CD14-positive monocyte (primary cell): ENCODE data around the gene ATXN1. TPM values are rescaled to one million over a fixed set of nuclear protein-coding genes. Genes with fewer than 3 reads are reported as not detected.

Source experiments
- DNase-seq, 3 donors: peaks; one replicate each; pipeline ENCODE4 v3.0.0-alpha.2; 2011 to 2022
- H2AFZ ChIP-seq: 2 replicates; pipeline ENCODE4 v1.6.0; 2012; ENCODE audit warnings: mild to moderate bottlenecking, low read depth, low read length, inconsistent platforms; ENCODE audit not compliant: insufficient read depth, poor library complexity, severe bottlenecking
- H3K27ac ChIP-seq, 2 donors: 1 replicate in 1 of 2; 2 replicates in 1 of 2; pipeline ENCODE4 v1.5.1; 2012 to 2013; ENCODE audit warnings: low read length in 2 of 2, control low read depth in 1 of 2, inconsistent platforms in 1 of 2, low read depth in 1 of 2, mild to moderate bottlenecking in 1 of 2
- H3K27me3 ChIP-seq, 2 donors: one replicate each; pipeline versions ENCODE4 v1.6.0 to v1.6.1; 2011 to 2013; ENCODE audit warnings: low read length in 2 of 2; ENCODE audit not compliant: control insufficient read depth in 2 of 2, insufficient read depth in 2 of 2
- H3K36me3 ChIP-seq, 2 donors: replicated peaks in 1 of 2; 1 replicate in 1 of 2; 2 replicates in 1 of 2; pipeline versions ENCODE4 v1.5.1 to v1.6.1; 2012 to 2013; ENCODE audit warnings: low read length in 2 of 2, control low read depth in 1 of 2, inconsistent platforms in 1 of 2, mild to moderate bottlenecking in 1 of 2; ENCODE audit not compliant: insufficient read depth in 2 of 2, control insufficient read depth in 1 of 2
- H3K4me1 ChIP-seq, 2 donors: 1 replicate in 1 of 2; 2 replicates in 1 of 2; pipeline versions ENCODE4 v1.5.1 to v1.6.1; 2012 to 2013; ENCODE audit warnings: low read length in 2 of 2, control low read depth in 1 of 2, inconsistent platforms in 1 of 2, mild to moderate bottlenecking in 1 of 2, moderate library complexity in 1 of 2; ENCODE audit not compliant: insufficient read depth in 2 of 2, control insufficient read depth in 1 of 2
- H3K4me2 ChIP-seq: replicated peaks from 2 replicates; pipeline ENCODE3; 2012; ENCODE audit warnings: low read length, moderate library complexity, mild to moderate bottlenecking; ENCODE audit not compliant: poor library complexity, severe bottlenecking; ENCODE audit errors: extremely low read depth
- H3K4me3 ChIP-seq, 3 experiments: fragments of 200-600 bp in 1 of 3; sonication (generic) in 1 of 3; replicated peaks in 1 of 3; 1 replicate in 2 of 3; 2 replicates in 1 of 3; pipeline ENCODE4 v1.5.1; 2011 to 2013; ENCODE audit warnings: low read length in 3 of 3, mild to moderate bottlenecking in 3 of 3, control low read depth in 2 of 3, low read depth in 2 of 3, inconsistent platforms in 1 of 3, moderate library complexity in 1 of 3
- H3K79me2 ChIP-seq: 2 replicates; pipeline ENCODE4 v1.6.0; 2012; ENCODE audit warnings: mild to moderate bottlenecking, control low read depth, inconsistent platforms, low read length, moderate library complexity; ENCODE audit not compliant: insufficient read depth
- H3K9ac ChIP-seq: 2 replicates; pipeline ENCODE4 v1.6.0; 2017; ENCODE audit warnings: low read length, mild to moderate bottlenecking; ENCODE audit not compliant: insufficient read depth, poor library complexity, severe bottlenecking
- H3K9me3 ChIP-seq, 2 donors: replicated peaks in 1 of 2; 1 replicate in 1 of 2; 2 replicates in 1 of 2; pipeline versions ENCODE4 v1.5.1 to v1.6.1; 2012 to 2013; ENCODE audit warnings: low read length in 2 of 2, control low read depth in 1 of 2; ENCODE audit not compliant: control insufficient read depth in 1 of 2, insufficient read depth in 1 of 2
- H4K20me1 ChIP-seq: 2 replicates; pipeline ENCODE4 v1.6.0; 2012; ENCODE audit warnings: mild to moderate bottlenecking, low read length, control low read depth, moderate library complexity; ENCODE audit not compliant: insufficient read depth
- H3K27ac Mint-ChIP-seq, 7 donors: one replicate each; pipeline ENCODE4 v1.8.0; 2020; ENCODE audit warnings: mild to moderate bottlenecking in 7 of 7, mixed read lengths in 7 of 7, moderate library complexity in 6 of 7, inconsistent platforms in 2 of 7
- H3K27me3 Mint-ChIP-seq, 3 donors: one replicate each; pipeline ENCODE4 v1.8.0; 2021 to 2022; ENCODE audit warnings: low read depth in 3 of 3, mild to moderate bottlenecking in 3 of 3, mixed read lengths in 3 of 3, moderate library complexity in 3 of 3, inconsistent platforms in 1 of 3
- H3K36me3 Mint-ChIP-seq, 2 donors: one replicate each; pipeline ENCODE4 v1.8.0; 2020; ENCODE audit warnings: mixed read lengths in 2 of 2, inconsistent platforms in 1 of 2, mild to moderate bottlenecking in 1 of 2
- H3K4me1 Mint-ChIP-seq: one replicate; pipeline ENCODE4 v1.8.0; 2020; ENCODE audit warnings: mild to moderate bottlenecking, mixed read lengths
- H3K4me3 Mint-ChIP-seq, 2 donors: one replicate each; pipeline ENCODE4 v1.8.0; 2020; ENCODE audit warnings: mild to moderate bottlenecking in 2 of 2, mixed read lengths in 2 of 2, moderate library complexity in 1 of 2
- H3K9me3 Mint-ChIP-seq, 7 donors: one replicate each; pipeline ENCODE4 v1.8.0; 2020 to 2022; ENCODE audit warnings: mixed read lengths in 7 of 7, mild to moderate bottlenecking in 6 of 7, moderate library complexity in 6 of 7, inconsistent platforms in 2 of 7
- CTCF ChIP-seq: fragments of 200-600 bp; IDR thresholded peaks from one replicate; pipeline ENCODE4 v1.8.0; 2022; ENCODE audit warnings: antibody characterized with exemption, mild to moderate bottlenecking
- WGBS: methylation state at CpG from one replicate; pipeline ENCODE4 v1.1.5; 2013; ENCODE audit warnings: missing lambda C conversion rate; ENCODE audit not compliant: insufficient coverage; 5-methylcytosine and 5-hydroxymethylcytosine counted together
- intact Hi-C, 2 donors: fragments of 100-400 bp; cut with micrococcal nuclease; formaldehyde crosslinking; loops; one replicate each; pipeline versions ENCODE4 v1.15.0 to v1.15.1; 2023
- polyA plus RNA-seq, 3 donors: library from polyadenylated mRNA; depleted of rRNA in 1 of 3; unstranded in 2 of 3; stranded (reverse) in 1 of 3; fragments of 300-500 nt in 2 of 3; fragments of >200 nt in 1 of 3; fragmentation: Illumina TruSeq in 2 of 3; gene quantifications; 1 replicate in 2 of 3; 2 replicates in 1 of 3; pipeline ENCODE4 v1.2.3, GENCODE V29; 2012 to 2021

ATXN1 gene
- polyA plus RNA-seq, 3 donors, result 8.8 to 19.1 (median 10.9) TPM

GRCh38 chr6:16477367-16478149 lies 283.7 kb downstream of the ATXN1 start:
- Histone ChIP-seq H3K27me3 (no peaks in the 10 kb centered on the region), H3K4me1 (no peaks in the 10 kb centered on the region), H3K79me2 (no peaks in the 10 kb centered on the region), H3K36me3 (peaks cover 0 to 58% of the 10 kb centered on the region in 2 donors), H4K20me1 (peaks cover 6% of the 10 kb centered on the region), H3K9me3 (peaks cover 0 to under 1% of the 10 kb centered on the region in 2 donors), H2AFZ (no peak overlapping the region), H3K9ac (no peak overlapping the region), H3K4me2 (no peak overlapping the region), H3K4me3 (no peak overlapping the region), H3K27ac (no peak overlapping the region)
- no peak for TF ChIP-seq CTCF
- Mint-ChIP-seq H3K27ac (no peak overlapping the region), H3K9me3 (peaks cover 0 to 5% (median 2%) of the 10 kb centered on the region in 7 donors), H3K27me3 (peaks cover 0 to 1% (median 0%) of the 10 kb centered on the region in 3 donors), H3K4me1 (no peaks in the 10 kb centered on the region), H3K36me3 (peaks cover 47 to 59% of the 10 kb centered on the region in 2 donors), H3K4me3 (no peak overlapping the region)
- no peak for DNase-seq
- 100% methylated on average over 7 of the region's 12 CpGs for WGBS
- intact Hi-C loops, result no loop called here

- H3K4me3 Mint-ChIP-seq, result no peak overlapping the region
Measured at GRCh38 chr6:16476861-16477260, 284.4 kb downstream of the ATXN1 start.

More at GRCh38 chr6:16476861-16477260, 284.4 kb downstream of the ATXN1 start:
- H3K4me2 ChIP-seq, result no peak overlapping the region
- H3K27ac ChIP-seq, result no peak overlapping the region
- H3K79me2 ChIP-seq, result no peaks in the 10 kb centered on the region
- WGBS, result 73% methylated on average over 4 of the region's 7 CpGs
- peaks cover 0 to 55% of the 10 kb centered on the region in 2 donors for H3K36me3 ChIP-seq
- H3K9me3 Mint-ChIP-seq, result peaks cover 0 to 2% (median 2%) of the 10 kb centered on the region in 7 donors
- no peaks in the 10 kb centered on the region for H3K4me1 Mint-ChIP-seq
- no peaks in the 10 kb centered on the region for H3K9me3 ChIP-seq
- TF ChIP-seq CTCF, result no peak
- no peaks in the 10 kb centered on the region for H3K27me3 ChIP-seq
- no peak overlapping the region for H3K4me3 ChIP-seq
- H3K27me3 Mint-ChIP-seq, result peaks cover 0 to 1% (median 0%) of the 10 kb centered on the region in 3 donors
- peak overlapping the region in 1 of 7 donors; percentile 70 for H3K27ac Mint-ChIP-seq
- no peak overlapping the region for H2AFZ ChIP-seq
- intact Hi-C loops, result no loop called here
- DNase-seq, result no peak
- H3K4me1 ChIP-seq, result no peaks in the 10 kb centered on the region
- H3K36me3 Mint-ChIP-seq, result peaks cover 45 to 57% of the 10 kb centered on the region in 2 donors
- no peak overlapping the region for H3K9ac ChIP-seq
- peaks cover 12% of the 10 kb centered on the region for H4K20me1 ChIP-seq
